B cell (primary cell): Measurements from ENCODE around the gene RPL13A. TPM values are rescaled to one million over a fixed set of nuclear protein-coding genes. Genes with fewer than 3 reads are reported as not detected.

Experiments
- ATAC-seq: fragments of 200-7000 bp; cut with Tn5 transposase; one replicate; pipeline ENCODE4 v1.10.0; 2021; ENCODE audit warnings: low read depth, mild to moderate bottlenecking, moderate number of reproducible peaks, moderate library complexity
- CTCF ChIA-PET: fragments of 350-600 bp; sonication (Branson Sonifier 250); formaldehyde crosslinking; loops from one replicate; lab custom pipeline; 2021; ENCODE audit warnings: antibody characterized with exemption, inconsistent platforms; lab: Charles Lee
- POLR2A ChIA-PET: fragments of 350-600 bp; sonication (Branson Sonifier 250); formaldehyde crosslinking; loops from one replicate; lab custom pipeline; 2021; ENCODE audit warnings: antibody characterized with exemption; lab: Charles Lee
- DNase-seq: peaks from one replicate; pipeline ENCODE4 v3.0.0; 2013
- H2AFZ ChIP-seq: 2 replicates; pipeline ENCODE4 v1.6.1; 2012; ENCODE audit warnings: mild to moderate bottlenecking, low read depth, low read length; ENCODE audit not compliant: insufficient read depth, poor library complexity, severe bottlenecking
- H3K27ac ChIP-seq, 2 donors: 1 replicate in 1 of 2; 2 replicates in 1 of 2; pipeline ENCODE4 v1.5.1; 2012 to 2013; ENCODE audit warnings: low read length in 2 of 2, mild to moderate bottlenecking in 2 of 2, moderate library complexity in 1 of 2
- H3K27me3 ChIP-seq, 4 experiments: fragments of 200-600 bp in 1 of 4; sonication (generic) in 1 of 4; replicated peaks in 1 of 4; 1 replicate in 2 of 4; 2 replicates in 2 of 4; pipeline versions ENCODE4 v1.6.1 to v1.7.0; 2013 to 2016; ENCODE audit warnings: low read length in 3 of 4, mild to moderate bottlenecking in 2 of 4, mixed read lengths in 1 of 4, moderate library complexity in 1 of 4; ENCODE audit not compliant: insufficient read depth in 4 of 4, control insufficient read depth in 3 of 4; ENCODE audit errors: control extremely low read depth in 1 of 4
- H3K36me3 ChIP-seq, 2 experiments: replicated peaks in 1 of 2; 1 replicate in 1 of 2; 2 replicates in 1 of 2; pipeline versions ENCODE4 v1.6.1 to v1.7.1; 2013; ENCODE audit warnings: low read length in 1 of 2; ENCODE audit not compliant: insufficient read depth in 2 of 2, control insufficient read depth in 1 of 2; ENCODE audit errors: control extremely low read depth in 1 of 2, extremely low read depth in 1 of 2
- H3K4me1 ChIP-seq, 2 donors: fragments of 200-600 bp in 1 of 2; sonication (generic) in 1 of 2; 1 replicate in 1 of 2; 2 replicates in 1 of 2; pipeline versions ENCODE4 v1.5.1 to v1.6.1; 2013 to 2017; ENCODE audit warnings: low read length in 2 of 2; ENCODE audit not compliant: control insufficient read depth in 2 of 2, insufficient read depth in 2 of 2
- H3K4me2 ChIP-seq: replicated peaks from 2 replicates; pipeline ENCODE3; 2012; ENCODE audit warnings: mild to moderate bottlenecking, low read depth, low read length; ENCODE audit not compliant: poor library complexity, severe bottlenecking
- H3K4me3 ChIP-seq, 5 experiments: fragments of 200-600 bp in 1 of 5; sonication (generic) in 1 of 5; 1 replicate in 3 of 5; 2 replicates in 2 of 5; pipeline versions ENCODE4 v1.5.1 to v1.7.0; 2011 to 2016; ENCODE audit warnings: low read length in 4 of 5, mild to moderate bottlenecking in 4 of 5, low read depth in 2 of 5, control low read depth in 1 of 5, moderate library complexity in 1 of 5; ENCODE audit not compliant: insufficient read depth in 1 of 5; ENCODE audit errors: control extremely low read depth in 1 of 5, extremely low read depth in 1 of 5
- H3K79me2 ChIP-seq: fragments of 200-600 bp; sonication (generic); one replicate; pipeline ENCODE4 v1.6.0; 2016; ENCODE audit warnings: low read length; ENCODE audit not compliant: control insufficient read depth, insufficient read depth
- H3K9ac ChIP-seq: fragments of 200-600 bp; sonication (generic); 2 replicates; pipeline ENCODE4 v1.6.1; 2017; ENCODE audit warnings: mild to moderate bottlenecking, low read length, moderate library complexity
- H3K9me3 ChIP-seq, 3 donors: one replicate each; pipeline versions ENCODE4 v1.6.1 to v1.7.1; 2013; ENCODE audit warnings: low read length in 2 of 3; ENCODE audit not compliant: control insufficient read depth in 2 of 3, insufficient read depth in 1 of 3; ENCODE audit errors: control extremely low read depth in 1 of 3
- H4K20me1 ChIP-seq: 2 replicates; pipeline ENCODE4 v1.6.0; 2012; ENCODE audit warnings: mild to moderate bottlenecking, low read length; ENCODE audit not compliant: insufficient read depth, control insufficient read depth, poor library complexity, severe bottlenecking
- H3K27ac Mint-ChIP-seq: one replicate; pipeline ENCODE4 v1.8.0; 2021; ENCODE audit warnings: mixed read lengths
- H3K27me3 Mint-ChIP-seq: one replicate; pipeline ENCODE4 v1.8.0; 2021; ENCODE audit warnings: mixed read lengths
- H3K4me1 Mint-ChIP-seq: one replicate; pipeline ENCODE4 v1.8.0; 2021; ENCODE audit warnings: mixed read lengths
- H3K4me3 Mint-ChIP-seq: one replicate; pipeline ENCODE4 v1.8.0; 2021; ENCODE audit warnings: mixed read lengths
- H3K9me3 Mint-ChIP-seq: one replicate; pipeline ENCODE4 v1.8.0; 2022; ENCODE audit warnings: mixed read lengths; ENCODE audit not compliant: insufficient read depth
- CTCF ChIP-seq: fragments of 200-600 bp; IDR thresholded peaks from one replicate; pipeline ENCODE4 v1.8.0; 2022; ENCODE audit warnings: antibody characterized with exemption, mild to moderate bottlenecking
- EZH2 ChIP-seq: IDR thresholded peaks from 2 replicates; pipeline ENCODE4 v1.6.1; 2012; ENCODE audit warnings: borderline replicate concordance, low read depth, mild to moderate bottlenecking, moderate library complexity, low read length; ENCODE audit not compliant: insufficient read depth, poor library complexity, severe bottlenecking
- WGBS: methylation state at CpG from one replicate; pipeline ENCODE4 v1.1.5; 2013; ENCODE audit warnings: missing lambda C conversion rate; ENCODE audit not compliant: insufficient coverage; 5-methylcytosine and 5-hydroxymethylcytosine counted together
- intact Hi-C: fragments of 100-400 bp; cut with micrococcal nuclease; formaldehyde crosslinking; loops from one replicate; pipeline ENCODE4 v1.10.0; 2022
- polyA plus RNA-seq: library from polyadenylated mRNA; depleted of rRNA; stranded (reverse); fragments of >200 nt; gene quantifications from 2 replicates; pipeline ENCODE4 v1.2.3, GENCODE V29; 2012
- total RNA-seq, 2 donors: library from RNA; stranded (reverse); fragments of 120-200 nt in 1 of 2; gene quantifications; 1 replicate in 1 of 2; 2 replicates in 1 of 2; pipeline versions ENCODE4 v1.2.3 to v1.2.4, GENCODE V29; 2013 to 2022

The RPL13A gene
- total and polyA plus RNA-seq, 2 donors (not counting 1 experiment from before 2014, with no cell fraction given) = 5,457 to 6,298 TPM

GRCh38 chr19:49441210-49441959, 46.0 kb upstream of the RPL13A start, which contains the start of gene SLC17A7:
SLC17A7 (minus strand) TSS chr19:49441527; CDS start chr19:49441379, 148 bp downstream.
- POLR2A ChIA-PET = interaction anchor here (0.6 to 2.1 kb wide), 4 partner anchors 34 to 830 kb away, joined by 3 to 11 read pairs (median 4); no protein-coding TSS in a partner anchor
- Mint-ChIP-seq H3K9me3 (no peaks in the 10 kb centered on the region), H3K27me3 (peaks cover 58% of the 10 kb centered on the region), H3K27ac (peak within 1 kb of the TSS; percentile 64), H3K4me3 (peak within 1 kb of the TSS; percentile 93), H3K4me1 (peaks cover 40% of the 10 kb centered on the region)
- ATAC-seq (no peak), DNase-seq (peak; percentile 64)
- Histone ChIP-seq H3K4me1 (peaks cover 25 to 37% of the 10 kb centered on the region in 2 donors), H3K36me3 (peaks cover 0 to 5% of the 10 kb centered on the region in 2 experiments), H3K79me2 (no peaks in the 10 kb centered on the region), H3K4me2 (peak within 1 kb of the TSS; percentile 99), H3K9me3 (peaks cover 0 to 21% (median 0%) of the 10 kb centered on the region in 3 donors), H3K4me3 (peak within 1 kb of the TSS in 2 of 5 experiments; percentile 77 to 80), H3K9ac (peak within 1 kb of the TSS; percentile 89), H3K27ac (no peak within 1 kb of the TSS), H2AFZ (no peak within 1 kb of the TSS), H4K20me1 (no peaks in the 10 kb centered on the region), H3K27me3 (peaks cover 2 to 59% (median 49%) of the 10 kb centered on the region in 4 experiments)
- WGBS = 4% methylated on average over 51 of the region's 56 CpGs
- no peak for TF ChIP-seq CTCF
- no peak for TF ChIP-seq EZH2
- intact Hi-C loops = no loop called here
- CTCF ChIA-PET = interaction anchor here (1.0 to 5.1 kb wide), 10 partner anchors 12 to 218 kb away, joined by 3 to 70 read pairs (median 6); partner anchors contain the start of genes CD37 and FLT3LG
